Measurements from ENCODE around the gene GNG12. TPM values are rescaled to one million over a fixed set of nuclear protein-coding genes. Genes with fewer than 3 reads are reported as not detected.
"Not testable (repeated sequence)": the region's sequence is repeated elsewhere in the genome, so short reads cannot be mapped to it uniquely, and the experiment has no call there.

The GNG12 gene
- polyA plus RNA-seq, 4 donors: 52.8 to 162 (median 126) TPM

GRCh38 chr1:67664048-67664447, 169.2 kb downstream of the GNG12 start:
- Histone ChIP-seq H3K27ac (ENCODE audit: low read depth in 1 of 3, low read length in 2 of 3) (no peak overlapping the region), H3K36me3 (ENCODE audit: control insufficient read depth in 3 of 3, insufficient read depth in 2 of 3, low read depth in 1 of 3, low read length in 3 of 3) (no peaks in the 10 kb centered on the region), H3K4me1 (ENCODE audit: control insufficient read depth in 3 of 3, insufficient read depth in 2 of 3, low read depth in 1 of 3, low read length in 2 of 3) (peaks cover 0 to 9% (median 1%) of the 10 kb centered on the region in 3 donors), H3K4me3 (ENCODE audit: low read depth in 1 of 3, low read length in 3 of 3) (no peak overlapping the region), H3K27me3 (ENCODE audit: control insufficient read depth in 3 of 3, insufficient read depth in 3 of 3, low read length in 3 of 3) (no peaks in the 10 kb centered on the region), H3K9me3 (ENCODE audit: control insufficient read depth in 2 of 2, insufficient read depth in 1 of 2, low read depth in 1 of 2, low read length in 1 of 2) (no peaks in the 10 kb centered on the region)
- FAIRE-seq (no peak), DNase-seq (no peak)
- 59 to 80% (median 61%) methylated on average over 1 of the region's 1 CpG for WGBS, 3 donors

GRCh38 chr1:67662884-67663283, 170.4 kb downstream of the GNG12 start:
- WGBS, 3 donors: 69 to 81% (median 80%) methylated on average over 6 of the region's 6 CpGs
- DNase-seq (no peak), FAIRE-seq (no peak)
- Histone ChIP-seq H3K4me3 (ENCODE audit: low read depth in 1 of 3, low read length in 3 of 3) (no peak overlapping the region), H3K9me3 (ENCODE audit: control insufficient read depth in 2 of 2, insufficient read depth in 1 of 2, low read depth in 1 of 2, low read length in 1 of 2) (no peaks in the 10 kb centered on the region), H3K4me1 (ENCODE audit: control insufficient read depth in 3 of 3, insufficient read depth in 2 of 3, low read depth in 1 of 3, low read length in 2 of 3) (no peaks in the 10 kb centered on the region), H3K27ac (ENCODE audit: low read depth in 1 of 3, low read length in 2 of 3) (no peak overlapping the region), H3K27me3 (ENCODE audit: control insufficient read depth in 3 of 3, insufficient read depth in 3 of 3, low read length in 3 of 3) (no peaks in the 10 kb centered on the region), H3K36me3 (ENCODE audit: control insufficient read depth in 3 of 3, insufficient read depth in 2 of 3, low read depth in 1 of 3, low read length in 3 of 3) (no peaks in the 10 kb centered on the region)

DNA sequence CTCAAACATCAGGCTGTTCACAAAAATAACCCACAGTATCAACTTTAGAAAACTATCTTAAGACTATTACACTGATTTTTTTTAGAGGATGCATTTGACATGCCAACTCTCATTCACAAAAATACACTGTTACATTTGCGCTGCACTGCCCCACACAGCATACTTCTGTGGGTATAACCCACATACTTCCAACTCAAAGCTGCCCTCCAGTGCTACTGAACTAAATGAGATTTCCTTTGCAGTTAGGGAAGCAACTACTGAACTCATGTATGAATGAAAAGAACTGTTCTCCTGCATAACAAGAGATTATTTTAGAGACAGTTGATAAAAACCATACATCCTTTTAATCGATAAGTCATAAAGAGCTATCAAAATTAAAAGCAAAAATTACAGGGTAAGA, 174.0 kb downstream of the GNG12 start:
- H3K27ac ChIP-seq (ENCODE audit: low read depth in 1 of 3, low read length in 2 of 3): no peak overlapping the region
- FAIRE-seq (no peak), DNase-seq (no peak)
- no peak overlapping the region for H3K4me3 ChIP-seq (ENCODE audit: low read depth in 1 of 3, low read length in 3 of 3)
- no peaks in the 10 kb centered on the region for H3K9me3 ChIP-seq (ENCODE audit: control insufficient read depth in 2 of 2, insufficient read depth in 1 of 2, low read depth in 1 of 2, low read length in 1 of 2)
- H3K4me1 ChIP-seq (ENCODE audit: control insufficient read depth in 3 of 3, insufficient read depth in 2 of 3, low read depth in 1 of 3, low read length in 2 of 3): no peaks in the 10 kb centered on the region
- no peaks in the 10 kb centered on the region for H3K36me3 ChIP-seq (ENCODE audit: control insufficient read depth in 3 of 3, insufficient read depth in 2 of 3, low read depth in 1 of 3, low read length in 3 of 3)
- WGBS, 3 donors: 79 to 88% (median 83%) methylated on average over 2 of the region's 2 CpGs
- H3K27me3 ChIP-seq (ENCODE audit: control insufficient read depth in 3 of 3, insufficient read depth in 3 of 3, low read length in 3 of 3): no peaks in the 10 kb centered on the region

GRCh38 chr1:67657152-67657551, 176.1 kb downstream of the GNG12 start:
- not testable (repeated sequence) for H3K9me3 ChIP-seq (ENCODE audit: control insufficient read depth in 2 of 2, insufficient read depth in 1 of 2, low read depth in 1 of 2, low read length in 1 of 2); FAIRE-seq; DNase-seq; H3K4me3 ChIP-seq (ENCODE audit: low read depth in 1 of 3, low read length in 3 of 3); H3K27ac ChIP-seq (ENCODE audit: low read depth in 1 of 3, low read length in 2 of 3); H3K36me3 ChIP-seq (ENCODE audit: control insufficient read depth in 3 of 3, insufficient read depth in 2 of 3, low read depth in 1 of 3, low read length in 3 of 3); H3K4me1 ChIP-seq (ENCODE audit: control insufficient read depth in 3 of 3, insufficient read depth in 2 of 3, low read depth in 1 of 3, low read length in 2 of 3); H3K27me3 ChIP-seq (ENCODE audit: control insufficient read depth in 3 of 3, insufficient read depth in 3 of 3, low read length in 3 of 3)
- 89 to 94% (median 90%) methylated on average over 1 of the region's 1 CpG for WGBS, 3 donors

DNA sequence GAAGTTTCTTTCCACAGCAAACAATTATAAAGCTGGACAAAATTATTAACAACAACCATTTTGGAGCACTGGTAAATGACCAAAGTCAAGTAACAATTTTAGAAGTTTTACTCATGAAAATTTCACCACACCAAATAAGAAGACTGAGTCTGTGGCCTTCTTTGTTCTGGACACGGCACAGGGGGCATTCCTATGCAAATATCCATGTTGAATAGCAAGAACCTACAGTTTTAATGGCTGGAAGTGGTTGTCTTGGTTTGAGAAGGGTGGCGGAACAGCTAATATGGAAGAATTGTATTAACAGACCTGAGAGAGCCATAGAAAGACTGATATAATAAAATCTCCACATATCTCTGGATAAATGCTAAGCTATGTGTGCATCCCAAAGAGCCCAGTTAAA, 177.7 kb downstream of the GNG12 start:
- no peak for FAIRE-seq

DNA sequence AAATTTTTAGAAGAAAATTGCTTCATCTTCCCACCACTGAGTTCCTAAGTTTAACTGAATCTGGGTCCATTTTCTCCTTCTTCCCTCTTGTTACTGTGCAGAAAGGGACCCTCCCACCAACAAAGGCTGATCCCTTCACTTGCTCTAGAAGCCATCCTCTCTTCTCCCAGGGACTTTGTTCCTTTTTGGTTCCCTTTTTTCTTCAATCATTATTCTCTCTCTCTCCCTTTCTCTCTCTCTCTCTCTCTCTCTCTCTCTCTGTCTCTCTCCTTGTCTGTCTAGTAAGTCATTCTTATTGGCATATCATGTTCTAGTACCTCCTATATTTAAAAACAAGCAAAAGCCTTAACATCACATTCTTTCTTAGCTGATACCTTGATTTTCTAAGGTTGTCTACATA, 180.0 kb downstream of the GNG12 start:
- Histone ChIP-seq H3K4me1 (ENCODE audit: control insufficient read depth in 3 of 3, insufficient read depth in 2 of 3, low read depth in 1 of 3, low read length in 2 of 3) (no peaks in the 10 kb centered on the region), H3K27me3 (ENCODE audit: control insufficient read depth in 3 of 3, insufficient read depth in 3 of 3, low read length in 3 of 3) (no peaks in the 10 kb centered on the region), H3K4me3 (ENCODE audit: low read depth in 1 of 3, low read length in 3 of 3) (no peak overlapping the region), H3K9me3 (ENCODE audit: control insufficient read depth in 2 of 2, insufficient read depth in 1 of 2, low read depth in 1 of 2, low read length in 1 of 2) (no peaks in the 10 kb centered on the region), H3K27ac (ENCODE audit: low read depth in 1 of 3, low read length in 2 of 3) (no peak overlapping the region), H3K36me3 (ENCODE audit: control insufficient read depth in 3 of 3, insufficient read depth in 2 of 3, low read depth in 1 of 3, low read length in 3 of 3) (no peaks in the 10 kb centered on the region)
- DNase-seq: no peak
- FAIRE-seq: no peak

More for the DNA sequence above, 177.7 kb downstream of the GNG12 start:
- Histone ChIP-seq H3K27ac (ENCODE audit: low read depth in 1 of 3, low read length in 2 of 3) (no peak overlapping the region), H3K27me3 (ENCODE audit: control insufficient read depth in 3 of 3, insufficient read depth in 3 of 3, low read length in 3 of 3) (no peaks in the 10 kb centered on the region), H3K4me3 (ENCODE audit: low read depth in 1 of 3, low read length in 3 of 3) (no peak overlapping the region), H3K36me3 (ENCODE audit: control insufficient read depth in 3 of 3, insufficient read depth in 2 of 3, low read depth in 1 of 3, low read length in 3 of 3) (no peaks in the 10 kb centered on the region), H3K9me3 (ENCODE audit: control insufficient read depth in 2 of 2, insufficient read depth in 1 of 2, low read depth in 1 of 2, low read length in 1 of 2) (no peaks in the 10 kb centered on the region), H3K4me1 (ENCODE audit: control insufficient read depth in 3 of 3, insufficient read depth in 2 of 3, low read depth in 1 of 3, low read length in 2 of 3) (no peaks in the 10 kb centered on the region)
- no peak for DNase-seq
- 87 to 91% (median 88%) methylated on average over 2 of the region's 2 CpGs for WGBS, 3 donors

GRCh38 chr1:67652800-67653199, 180.5 kb downstream of the GNG12 start:
- WGBS, 3 donors: 61 to 79% (median 68%) methylated on average over 2 of the region's 2 CpGs

More at GRCh38 chr1:67652800-67653199, 180.5 kb downstream of the GNG12 start:
- Histone ChIP-seq H3K4me1 (ENCODE audit: control insufficient read depth in 3 of 3, insufficient read depth in 2 of 3, low read depth in 1 of 3, low read length in 2 of 3) (no peaks in the 10 kb centered on the region), H3K4me3 (ENCODE audit: low read depth in 1 of 3, low read length in 3 of 3) (no peak overlapping the region), H3K9me3 (ENCODE audit: control insufficient read depth in 2 of 2, insufficient read depth in 1 of 2, low read depth in 1 of 2, low read length in 1 of 2) (no peaks in the 10 kb centered on the region), H3K27me3 (ENCODE audit: control insufficient read depth in 3 of 3, insufficient read depth in 3 of 3, low read length in 3 of 3) (no peaks in the 10 kb centered on the region), H3K27ac (ENCODE audit: low read depth in 1 of 3, low read length in 2 of 3) (no peak overlapping the region), H3K36me3 (ENCODE audit: control insufficient read depth in 3 of 3, insufficient read depth in 2 of 3, low read depth in 1 of 3, low read length in 3 of 3) (no peaks in the 10 kb centered on the region)
- FAIRE-seq: no peak
- DNase-seq: no peak

Other genes starting within 250 kb of the GNG12 start
- 10 to 100 TPM; 31.2 to 76.3 (median 50.9) TPM for gene GADD45A, start 148.3 kb downstream of the GNG12 start, polyA plus RNA-seq
- 1 to 10 TPM; 1.3 to 2.2 (median 1.7) TPM for gene DIRAS3, start 217.2 kb upstream of the GNG12 start, polyA plus RNA-seq